ENCODE results near the gene TUBB4A. TPM values are rescaled to one million over a fixed set of nuclear protein-coding genes. Genes with fewer than 3 reads are reported as not detected.

Gene TUBB4A
- total RNA-seq, 6 experiments from 2014 or later: 0.24 to 19.2 (median 1.4) TPM

DNA sequence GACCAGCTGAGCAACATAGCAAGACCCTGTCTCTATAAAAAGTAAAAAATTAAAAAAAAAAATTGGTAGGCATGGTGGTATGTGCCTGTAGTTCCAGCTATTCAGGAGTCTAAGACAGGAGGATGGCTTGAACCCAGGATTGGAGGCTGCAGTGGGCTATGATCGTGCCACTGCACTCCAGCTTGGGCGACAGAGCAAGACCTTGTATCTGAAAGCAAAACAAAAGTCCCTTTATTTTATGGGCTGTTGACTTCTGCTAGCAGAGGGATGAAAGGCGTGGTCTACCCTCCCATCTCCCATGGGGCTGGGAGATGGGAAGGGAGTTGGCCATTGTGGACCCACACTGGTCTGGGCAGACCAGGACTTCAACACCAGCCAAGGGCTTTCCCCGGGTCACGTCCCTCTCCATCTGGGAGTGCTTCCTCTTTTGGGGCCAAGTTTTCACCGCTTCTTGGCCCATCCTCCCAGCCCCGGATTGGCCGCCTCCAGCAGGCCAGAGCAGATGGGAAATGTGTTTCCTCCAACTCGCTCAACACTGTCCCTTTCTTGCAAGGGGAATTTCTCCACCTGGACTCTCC lies 26.5 kb upstream of the TUBB4A start:
- DNase-seq (peak in 1 of 3 donors; percentile 39), ATAC-seq (peak; percentile 4 to 29 (median 13))
- H3K36me3 ChIP-seq: no peaks in the 10 kb centered on the region
- TF ChIP-seq, protein P1, sequence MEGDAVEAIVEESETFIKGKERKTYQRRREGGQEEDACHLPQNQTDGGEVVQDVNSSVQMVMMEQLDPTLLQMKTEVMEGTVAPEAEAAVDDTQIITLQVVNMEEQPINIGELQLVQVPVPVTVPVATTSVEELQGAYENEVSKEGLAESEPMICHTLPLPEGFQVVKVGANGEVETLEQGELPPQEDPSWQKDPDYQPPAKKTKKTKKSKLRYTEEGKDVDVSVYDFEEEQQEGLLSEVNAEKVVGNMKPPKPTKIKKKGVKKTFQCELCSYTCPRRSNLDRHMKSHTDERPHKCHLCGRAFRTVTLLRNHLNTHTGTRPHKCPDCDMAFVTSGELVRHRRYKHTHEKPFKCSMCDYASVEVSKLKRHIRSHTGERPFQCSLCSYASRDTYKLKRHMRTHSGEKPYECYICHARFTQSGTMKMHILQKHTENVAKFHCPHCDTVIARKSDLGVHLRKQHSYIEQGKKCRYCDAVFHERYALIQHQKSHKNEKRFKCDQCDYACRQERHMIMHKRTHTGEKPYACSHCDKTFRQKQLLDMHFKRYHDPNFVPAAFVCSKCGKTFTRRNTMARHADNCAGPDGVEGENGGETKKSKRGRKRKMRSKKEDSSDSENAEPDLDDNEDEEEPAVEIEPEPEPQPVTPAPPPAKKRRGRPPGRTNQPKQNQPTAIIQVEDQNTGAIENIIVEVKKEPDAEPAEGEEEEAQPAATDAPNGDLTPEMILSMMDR (IDR thresholded peaks at IDR 0.05): no peak
- no peak for TF ChIP-seq POLR2A (IDR thresholded peaks at IDR 0.05)
- peaks cover 0 to 8% (median 0%) of the 10 kb centered on the region in 4 donors for H3K4me1 ChIP-seq
- no peak overlapping the region for H3K4me3 ChIP-seq
- H3K27me3 ChIP-seq: no peaks in the 10 kb centered on the region
- intact Hi-C loops (cut with DNase I): loop anchor here in 1 of 2 donors (10.0 kb wide), 1 partner anchor 336 kb away; no protein-coding TSS in a partner anchor
- 33% methylated on average over 3 of the region's 9 CpGs for WGBS (ENCODE audit: insufficient coverage, low coverage, low lambda C conversion rate, missing lambda C conversion rate)
- H3K9me3 ChIP-seq: no peaks in the 10 kb centered on the region
- no peak overlapping the region for H3K27ac ChIP-seq

DNA sequence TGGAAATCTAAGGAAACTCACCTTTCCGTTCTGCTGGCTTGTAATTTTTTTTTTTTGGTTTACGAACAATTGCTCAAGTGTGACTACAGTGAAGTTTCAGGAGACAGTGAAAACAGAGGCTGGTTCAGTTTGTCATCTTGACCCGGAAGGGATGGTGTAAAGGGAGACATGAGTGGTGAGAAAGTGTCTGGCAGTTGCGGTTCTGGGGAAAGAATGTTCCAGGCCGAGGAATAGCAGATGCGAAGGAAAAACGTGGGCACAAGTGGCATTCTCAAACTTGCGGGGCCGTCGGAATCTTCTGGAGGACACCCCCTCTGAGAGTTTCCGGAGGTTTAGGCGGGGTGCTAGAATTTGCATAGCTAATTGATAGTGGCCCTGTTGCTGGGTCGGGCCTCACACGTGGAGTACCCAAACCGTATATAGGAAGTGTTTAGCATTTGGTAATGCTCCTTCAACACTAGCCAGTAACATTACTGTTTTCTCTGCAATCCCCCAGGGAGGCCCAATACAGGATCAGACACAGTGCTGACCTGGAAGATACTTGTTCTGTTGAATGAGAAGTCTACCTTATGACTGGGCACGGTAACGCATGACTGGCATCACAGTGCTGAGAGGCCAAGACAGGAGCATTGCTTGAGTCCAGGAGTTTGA lies 25.9 kb upstream of the TUBB4A start:
- H3K27me3 ChIP-seq: no peaks in the 10 kb centered on the region
- intact Hi-C loops (cut with DNase I): loop anchor here in 1 of 2 donors (10.0 kb wide), 1 partner anchor 337 kb away; no protein-coding TSS in a partner anchor
- H3K4me3 ChIP-seq: no peak overlapping the region
- H3K27ac ChIP-seq: no peak overlapping the region
- DNase-seq (no peak), ATAC-seq (no peak)
- 69% methylated on average over 13 of the region's 17 CpGs for WGBS (ENCODE audit: insufficient coverage, low coverage, low lambda C conversion rate, missing lambda C conversion rate)
- no peak for TF ChIP-seq POLR2A (IDR thresholded peaks at IDR 0.05)
- TF ChIP-seq, protein P1 (IDR thresholded peaks at IDR 0.05): no peak
- no peaks in the 10 kb centered on the region for H3K36me3 ChIP-seq
- H3K4me1 ChIP-seq: peaks cover 0 to 8% (median 0%) of the 10 kb centered on the region in 4 donors
- no peaks in the 10 kb centered on the region for H3K9me3 ChIP-seq

DNA sequence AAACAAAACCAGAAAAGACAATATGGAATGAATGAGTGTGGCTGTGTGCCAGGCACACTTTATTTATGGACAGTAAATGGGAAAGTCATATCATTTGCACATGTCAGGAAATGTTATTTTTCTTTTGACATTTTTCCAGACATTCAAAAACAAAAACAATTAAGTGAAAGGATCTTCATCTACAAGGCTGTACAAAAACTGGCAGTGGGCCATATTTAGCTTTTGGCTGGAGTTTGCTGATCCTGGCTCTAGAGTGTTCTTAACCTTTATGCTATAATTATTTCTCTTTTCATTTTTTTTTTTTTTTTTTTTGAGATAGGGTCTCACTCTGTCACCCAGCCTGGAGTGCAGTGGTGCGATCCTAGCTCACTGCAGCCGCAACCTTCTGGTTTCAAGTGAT lies 22.2 kb upstream of the TUBB4A start:
- intact Hi-C loops (cut with DNase I): loop anchor here in 1 of 2 donors (10.0 kb wide), 1 partner anchor 340 kb away; no protein-coding TSS in a partner anchor
- H3K4me1 ChIP-seq: no peaks in the 10 kb centered on the region
- H3K36me3 ChIP-seq: no peaks in the 10 kb centered on the region
- no peaks in the 10 kb centered on the region for H3K9me3 ChIP-seq
- TF ChIP-seq, protein P1 (IDR thresholded peaks at IDR 0.05): no peak
- no peak for TF ChIP-seq POLR2A (IDR thresholded peaks at IDR 0.05)
- H3K27me3 ChIP-seq: no peaks in the 10 kb centered on the region
- DNase-seq: no peak
- no peak overlapping the region for H3K27ac ChIP-seq
- WGBS (ENCODE audit: insufficient coverage, low coverage, low lambda C conversion rate, missing lambda C conversion rate): 75% methylated on average over 2 of the region's 2 CpGs
- peak in 3 of 4 donors; percentile 17 to 31 (median 19) for ATAC-seq
- H3K4me3 ChIP-seq: no peak overlapping the region

DNA sequence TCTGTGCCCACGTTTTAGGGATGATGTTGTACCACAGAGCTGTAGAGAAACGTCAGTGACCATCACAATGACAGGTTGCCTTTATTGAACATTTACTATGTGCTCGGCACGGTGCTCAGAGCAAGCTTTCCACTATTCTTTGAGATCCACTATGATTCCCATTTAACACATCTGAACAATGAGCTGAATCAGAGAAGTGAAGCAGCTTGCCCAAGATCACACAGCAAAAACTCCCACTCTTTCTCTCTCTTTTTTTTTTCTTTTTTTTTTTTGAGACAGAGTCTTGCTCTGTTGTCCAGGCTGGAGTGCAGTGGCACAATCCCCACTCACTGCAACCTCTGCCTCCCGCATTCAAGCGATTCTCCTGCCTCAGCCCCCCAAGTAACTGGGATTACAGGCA lies 20.6 kb upstream of the TUBB4A start:
- intact Hi-C loops (cut with DNase I): loop anchor here in 1 of 2 donors (10.0 kb wide), 1 partner anchor 342 kb away; no protein-coding TSS in a partner anchor
- WGBS (ENCODE audit: insufficient coverage, low coverage, low lambda C conversion rate, missing lambda C conversion rate): 63% methylated on average over 4 of the region's 6 CpGs

More for the DNA sequence above, 20.6 kb upstream of the TUBB4A start:
- H3K9me3 ChIP-seq: no peaks in the 10 kb centered on the region
- ATAC-seq (no peak), DNase-seq (no peak)
- no peaks in the 10 kb centered on the region for H3K4me1 ChIP-seq
- H3K27ac ChIP-seq: no peak overlapping the region
- no peaks in the 10 kb centered on the region for H3K27me3 ChIP-seq
- H3K36me3 ChIP-seq: no peaks in the 10 kb centered on the region
- TF ChIP-seq POLR2A (IDR thresholded peaks at IDR 0.05): no peak
- TF ChIP-seq, protein P1 (IDR thresholded peaks at IDR 0.05): no peak
- H3K4me3 ChIP-seq: no peak overlapping the region

Data from right lobe of liver (tissue), 6 donors.